Transverse colon (tissue), 4 donors: ENCODE results near the gene CUL1. TPM values are rescaled to one million over a fixed set of nuclear protein-coding genes. Genes with fewer than 3 reads are reported as not detected.

Experiments
- DNase-seq: peaks from one replicate; pipeline ENCODE4 v3.0.0-alpha.2; 2019
- H3K27ac ChIP-seq, 4 donors: fragments of 200-600 bp; sonication (generic); 2 replicates each; pipeline ENCODE4 v1.5.1; 2016 to 2018; ENCODE audit warnings: inconsistent platforms in 4 of 4
- H3K27me3 ChIP-seq: fragments of 200-600 bp; sonication (generic); 2 replicates; pipeline ENCODE4 v1.5.1; 2017; ENCODE audit warnings: inconsistent platforms
- H3K36me3 ChIP-seq, 4 donors: fragments of 200-600 bp; sonication (generic); 2 replicates each; pipeline ENCODE4 v1.5.1; 2017 to 2019; ENCODE audit warnings: inconsistent platforms in 4 of 4
- H3K4me1 ChIP-seq, 4 donors: fragments of 200-600 bp; sonication (generic); 2 replicates each; pipeline ENCODE4 v1.5.1; 2017 to 2020; ENCODE audit warnings: inconsistent platforms in 4 of 4
- H3K4me3 ChIP-seq, 4 donors: fragments of 200-600 bp; sonication (generic); 1 replicate in 1 of 4; 2 replicates in 3 of 4; pipeline versions ENCODE4 v1.5.1 to v1.6.1; 2017 to 2019; ENCODE audit warnings: inconsistent platforms in 4 of 4
- H3K9me3 ChIP-seq, 2 donors: fragments of 200-600 bp; sonication (generic); 2 replicates each; pipeline ENCODE4 v1.5.1; 2017 to 2019; ENCODE audit warnings: inconsistent platforms in 2 of 2
- CTCF ChIP-seq, 5 experiments: fragments of 200-600 bp in 3 of 5; fragments of 450-650 bp in 2 of 5; sonication (generic) in 3 of 5; IDR thresholded peaks; 1 replicate in 2 of 5; 2 replicates in 3 of 5; pipeline ENCODE4 v1.5.1; 2016 to 2017; ENCODE audit warnings: antibody characterized with exemption in 5 of 5, inconsistent platforms in 3 of 5, mild to moderate bottlenecking in 2 of 5, moderate library complexity in 1 of 5
- EP300 ChIP-seq: sonication (generic); formaldehyde crosslinking; IDR thresholded peaks from one replicate; pipeline ENCODE4 v1.6.1; 2017; ENCODE audit warnings: antibody characterized with exemption, low read depth
- POLR2A ChIP-seq: fragments of 450-650 bp; IDR thresholded peaks from one replicate; pipeline ENCODE4 v1.6.1; 2016; ENCODE audit warnings: antibody characterized with exemption, mild to moderate bottlenecking, moderate library complexity
- POLR2AphosphoS5 ChIP-seq, 3 donors: sonication (generic); formaldehyde crosslinking; IDR thresholded peaks; one replicate each; pipeline ENCODE4 v1.6.1; 2016; ENCODE audit warnings: antibody characterized with exemption in 3 of 3
- WGBS, 2 donors: methylation state at CpG; one replicate each; pipeline ENCODE4 v1.1.5; 2018; ENCODE audit warnings: low coverage in 1 of 2; 5-methylcytosine and 5-hydroxymethylcytosine counted together
- in situ Hi-C, 4 donors: fragments of 200-750 bp; cut with MboI; loops; one replicate each; pipeline versions ENCODE4 v1.15.0 to v1.15.1; 2017; ENCODE audit warnings: low sequenced_read_pairs in 3 of 4, low pct_ligation_motif_present in 1 of 4, low pct_unique_long_range_greater_than_20kb in 1 of 4
- intact Hi-C: fragments of 100-400 bp; cut with DNase I; formaldehyde crosslinking; loops from one replicate; pipeline ENCODE4 v1.15.1; 2023; ENCODE audit warnings: low total_unique reads
- total RNA-seq, 4 donors: library from RNA; depleted of rRNA; stranded (reverse); fragments of >200 nt; gene quantifications; one replicate each; pipeline ENCODE4 v1.1.0, GENCODE V29; 2016

CUL1 gene
- total RNA-seq, 4 donors from 2014 or later, result 17.6 to 44.6 (median 28.8) TPM

- Histone ChIP-seq H3K4me1 (peaks cover 15 to 26% (median 21%) of the 10 kb centered on the region in 4 donors), H3K4me3 (no peak overlapping the region), H3K27me3 (no peaks in the 10 kb centered on the region), H3K27ac (peak overlapping the region; percentile 96 to 99 (median 98)), H3K9me3 (no peaks in the 10 kb centered on the region), H3K36me3 (no peaks in the 10 kb centered on the region)
- no peak for DNase-seq
- intact Hi-C loops (no loop called here), in situ Hi-C loops (no loop called here)
- WGBS, 2 donors, result 94 to 97% methylated on average over 5 of the region's 5 CpGs
- TF ChIP-seq CTCF (IDR thresholded peaks at IDR 0.05) (no peak), POLR2AphosphoS5 (IDR thresholded peaks at IDR 0.05) (no peak), POLR2A (no peak), EP300 (no peak)
Measured at GRCh38 chr7:148696787-148697186, 1.9 kb upstream of the CUL1 start.

GRCh38 chr7:148697256-148698006, 1.3 kb upstream of the CUL1 start:
- Histone ChIP-seq H3K27ac (peak overlapping the region; percentile 96 to 99 (median 98)), H3K36me3 (no peaks in the 10 kb centered on the region), H3K4me3 (peak overlapping the region; percentile 80 to 98 (median 96)), H3K9me3 (no peaks in the 10 kb centered on the region), H3K4me1 (peaks cover 15 to 33% (median 25%) of the 10 kb centered on the region in 4 donors), H3K27me3 (no peaks in the 10 kb centered on the region)
- TF ChIP-seq POLR2AphosphoS5 (IDR thresholded peaks at IDR 0.05), result no peak
- TF ChIP-seq POLR2A, result no peak
- TF ChIP-seq EP300, result no peak
- TF ChIP-seq CTCF (IDR thresholded peaks at IDR 0.05), result no peak
- WGBS, 2 donors, result 30 to 35% methylated on average over 18 of the region's 18 CpGs
- in situ Hi-C loops (no loop called here), intact Hi-C loops (no loop called here)
- DNase-seq, result peak; percentile 15

- Histone ChIP-seq H3K36me3 (no peaks in the 10 kb centered on the region), H3K4me3 (peak overlapping the region; percentile 80 to 98 (median 96)), H3K27ac (peak overlapping the region; percentile 96 to 99 (median 98)), H3K9me3 (no peaks in the 10 kb centered on the region), H3K4me1 (peaks cover 19 to 38% (median 29%) of the 10 kb centered on the region in 4 donors), H3K27me3 (no peaks in the 10 kb centered on the region)
- no peak for DNase-seq
- 0% methylated on average over 4 to 17 of the region's 17 CpGs for whole genome bisulfite sequencing, 2 donors
- intact Hi-C loops, result no loop called here
- no peak for TF ChIP-seq EP300
- no peak for TF ChIP-seq POLR2AphosphoS5 (IDR thresholded peaks at IDR 0.05)
- TF ChIP-seq POLR2A, result no peak
- TF ChIP-seq CTCF (IDR thresholded peaks at IDR 0.05), result no peak
- in situ Hi-C loops, result no loop called here
Measured at GRCh38 chr7:148698007-148698396, 701 bp upstream of the CUL1 start.

- Histone ChIP-seq H3K4me3 (peak overlapping the region; percentile 80 to 98 (median 96)), H3K9me3 (no peaks in the 10 kb centered on the region), H3K36me3 (no peaks in the 10 kb centered on the region), H3K27me3 (no peaks in the 10 kb centered on the region), H3K4me1 (peaks cover 19 to 50% (median 40%) of the 10 kb centered on the region in 4 donors), H3K27ac (peak overlapping the region; percentile 96 to 99 (median 98))
- TF ChIP-seq POLR2A (peak; percentile 27), CTCF (IDR thresholded peaks at IDR 0.05) (no peak)
- peak; percentile 51 for DNase-seq
- intact Hi-C loops (no loop called here), in situ Hi-C loops (no loop called here)
- 0% methylated on average over 85 of the region's 107 CpGs; no CpG with 5 or more reads in 1 of the 2 donors for WGBS, 2 donors
Measured at GRCh38 chr7:148699024-148699781, 500 bp downstream of the CUL1 start.
